ENCODE data around the gene SRGAP3.

- TF ChIP-seq POLR2A (IDR thresholded peaks at IDR 0.05): no peak
- TF ChIP-seq, protein P1, sequence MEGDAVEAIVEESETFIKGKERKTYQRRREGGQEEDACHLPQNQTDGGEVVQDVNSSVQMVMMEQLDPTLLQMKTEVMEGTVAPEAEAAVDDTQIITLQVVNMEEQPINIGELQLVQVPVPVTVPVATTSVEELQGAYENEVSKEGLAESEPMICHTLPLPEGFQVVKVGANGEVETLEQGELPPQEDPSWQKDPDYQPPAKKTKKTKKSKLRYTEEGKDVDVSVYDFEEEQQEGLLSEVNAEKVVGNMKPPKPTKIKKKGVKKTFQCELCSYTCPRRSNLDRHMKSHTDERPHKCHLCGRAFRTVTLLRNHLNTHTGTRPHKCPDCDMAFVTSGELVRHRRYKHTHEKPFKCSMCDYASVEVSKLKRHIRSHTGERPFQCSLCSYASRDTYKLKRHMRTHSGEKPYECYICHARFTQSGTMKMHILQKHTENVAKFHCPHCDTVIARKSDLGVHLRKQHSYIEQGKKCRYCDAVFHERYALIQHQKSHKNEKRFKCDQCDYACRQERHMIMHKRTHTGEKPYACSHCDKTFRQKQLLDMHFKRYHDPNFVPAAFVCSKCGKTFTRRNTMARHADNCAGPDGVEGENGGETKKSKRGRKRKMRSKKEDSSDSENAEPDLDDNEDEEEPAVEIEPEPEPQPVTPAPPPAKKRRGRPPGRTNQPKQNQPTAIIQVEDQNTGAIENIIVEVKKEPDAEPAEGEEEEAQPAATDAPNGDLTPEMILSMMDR (IDR thresholded peaks at IDR 0.05): no peak
These were observed 18.9 kb downstream of the SRGAP3 start for GRCh38 chr3:9230596-9230995.
